ENCODE data around the gene GNPTAB.

The GNPTAB gene

GRCh38 chr12:101747697-101748096 is 83.1 kb downstream of the GNPTAB start:
- CTCF ChIA-PET: interaction anchor here (0.7 to 3.4 kb wide), 7 partner anchors 9 to 83 kb away, joined by 3 to 18 read pairs (median 5); partner anchors contain the start of gene GNPTAB
- POLR2A ChIA-PET: no interaction called here
- no peak for DNase-seq (ENCODE audit: extremely low spot score)
- TF ChIP-seq, protein P1, sequence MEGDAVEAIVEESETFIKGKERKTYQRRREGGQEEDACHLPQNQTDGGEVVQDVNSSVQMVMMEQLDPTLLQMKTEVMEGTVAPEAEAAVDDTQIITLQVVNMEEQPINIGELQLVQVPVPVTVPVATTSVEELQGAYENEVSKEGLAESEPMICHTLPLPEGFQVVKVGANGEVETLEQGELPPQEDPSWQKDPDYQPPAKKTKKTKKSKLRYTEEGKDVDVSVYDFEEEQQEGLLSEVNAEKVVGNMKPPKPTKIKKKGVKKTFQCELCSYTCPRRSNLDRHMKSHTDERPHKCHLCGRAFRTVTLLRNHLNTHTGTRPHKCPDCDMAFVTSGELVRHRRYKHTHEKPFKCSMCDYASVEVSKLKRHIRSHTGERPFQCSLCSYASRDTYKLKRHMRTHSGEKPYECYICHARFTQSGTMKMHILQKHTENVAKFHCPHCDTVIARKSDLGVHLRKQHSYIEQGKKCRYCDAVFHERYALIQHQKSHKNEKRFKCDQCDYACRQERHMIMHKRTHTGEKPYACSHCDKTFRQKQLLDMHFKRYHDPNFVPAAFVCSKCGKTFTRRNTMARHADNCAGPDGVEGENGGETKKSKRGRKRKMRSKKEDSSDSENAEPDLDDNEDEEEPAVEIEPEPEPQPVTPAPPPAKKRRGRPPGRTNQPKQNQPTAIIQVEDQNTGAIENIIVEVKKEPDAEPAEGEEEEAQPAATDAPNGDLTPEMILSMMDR (IDR thresholded peaks at IDR 0.05; ENCODE audit: control extremely low read depth, extremely low read depth, low read depth, missing control alignments): no peak

DNA sequence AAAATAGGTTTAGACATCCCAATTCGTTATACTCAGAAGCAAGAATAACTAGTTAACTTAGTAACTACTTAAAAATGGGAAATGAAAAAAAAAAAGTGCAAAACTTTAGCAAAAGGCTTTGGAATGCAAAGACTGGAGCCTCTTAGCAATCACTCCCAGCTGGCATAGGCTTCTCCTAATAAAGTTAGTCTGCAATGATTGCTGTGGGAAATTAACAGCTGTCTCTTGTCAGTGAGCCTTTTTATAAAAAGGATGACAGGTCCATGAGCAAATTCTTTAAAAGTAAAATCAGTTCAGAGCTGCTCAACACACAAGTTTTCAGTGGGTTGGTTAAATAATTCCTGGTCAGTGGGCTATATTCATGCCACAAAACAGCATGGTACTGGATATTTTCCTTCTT is 84.1 kb downstream of the GNPTAB start:
- TF ChIP-seq, protein P1 (IDR thresholded peaks at IDR 0.05; ENCODE audit: control extremely low read depth, extremely low read depth, low read depth, missing control alignments): no peak
- no peak for DNase-seq (ENCODE audit: extremely low spot score)
- ChIA-PET POLR2A (no interaction called here), CTCF (interaction anchor here (0.7 to 3.4 kb wide), 10 partner anchors 8 to 340 kb away, joined by 3 to 18 read pairs (median 4); partner anchors contain the start of genes ARL1 and GNPTAB)

DNA sequence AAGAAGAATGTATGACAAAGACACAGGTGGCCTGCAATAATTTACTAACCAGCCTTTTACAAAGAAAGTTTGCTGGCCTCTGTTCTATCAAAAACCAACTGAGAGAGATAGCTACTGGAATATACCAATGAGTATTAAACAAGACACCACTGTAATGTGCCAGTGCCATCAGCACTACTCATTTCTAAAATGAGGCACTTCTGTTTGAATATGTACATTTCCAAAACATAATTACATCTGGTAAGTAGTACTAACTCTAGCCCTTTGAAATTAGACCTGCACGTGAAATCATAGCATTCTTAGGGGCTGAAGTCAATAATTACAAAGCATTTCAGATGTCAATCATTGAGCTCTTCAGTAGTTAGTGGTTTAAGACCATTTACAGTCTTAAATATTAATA is 84.6 kb downstream of the GNPTAB start:
- no peak for DNase-seq (ENCODE audit: extremely low spot score)
- ChIA-PET POLR2A (no interaction called here), CTCF (interaction anchor here (1.0 to 3.4 kb wide), 6 partner anchors 13 to 339 kb away, joined by 3 to 18 read pairs (median 4); partner anchors contain the start of gene ARL1)
- TF ChIP-seq, protein P1 (IDR thresholded peaks at IDR 0.05; ENCODE audit: control extremely low read depth, extremely low read depth, low read depth, missing control alignments): no peak

DNA sequence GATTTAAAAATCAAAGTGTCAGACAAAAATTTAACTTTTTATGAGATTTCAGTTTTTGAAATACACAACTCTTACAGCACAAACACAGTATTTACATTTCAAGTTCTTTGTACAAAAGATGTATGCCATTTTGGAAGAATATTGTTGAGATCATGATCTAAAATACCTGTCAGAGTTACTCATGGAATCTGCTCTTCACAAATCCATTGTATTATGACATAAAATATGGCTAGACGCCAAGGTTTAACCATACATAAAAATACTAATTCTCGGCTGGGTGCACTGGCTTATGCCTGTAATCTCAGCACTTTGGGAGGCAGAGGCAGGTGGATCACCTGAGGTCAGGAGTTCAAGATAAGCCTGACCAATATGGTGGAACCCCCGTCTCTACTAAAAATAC is 85.3 kb downstream of the GNPTAB start:
- ChIA-PET CTCF (interaction anchor here (1.1 to 1.3 kb wide), 2 partner anchors 12 to 110 kb away, joined by 3 to 4 read pairs; no protein-coding TSS in a partner anchor), POLR2A (no interaction called here)
- TF ChIP-seq, protein P1 (IDR thresholded peaks at IDR 0.05; ENCODE audit: control extremely low read depth, extremely low read depth, low read depth, missing control alignments): no peak
- DNase-seq (ENCODE audit: extremely low spot score): no peak

DNA sequence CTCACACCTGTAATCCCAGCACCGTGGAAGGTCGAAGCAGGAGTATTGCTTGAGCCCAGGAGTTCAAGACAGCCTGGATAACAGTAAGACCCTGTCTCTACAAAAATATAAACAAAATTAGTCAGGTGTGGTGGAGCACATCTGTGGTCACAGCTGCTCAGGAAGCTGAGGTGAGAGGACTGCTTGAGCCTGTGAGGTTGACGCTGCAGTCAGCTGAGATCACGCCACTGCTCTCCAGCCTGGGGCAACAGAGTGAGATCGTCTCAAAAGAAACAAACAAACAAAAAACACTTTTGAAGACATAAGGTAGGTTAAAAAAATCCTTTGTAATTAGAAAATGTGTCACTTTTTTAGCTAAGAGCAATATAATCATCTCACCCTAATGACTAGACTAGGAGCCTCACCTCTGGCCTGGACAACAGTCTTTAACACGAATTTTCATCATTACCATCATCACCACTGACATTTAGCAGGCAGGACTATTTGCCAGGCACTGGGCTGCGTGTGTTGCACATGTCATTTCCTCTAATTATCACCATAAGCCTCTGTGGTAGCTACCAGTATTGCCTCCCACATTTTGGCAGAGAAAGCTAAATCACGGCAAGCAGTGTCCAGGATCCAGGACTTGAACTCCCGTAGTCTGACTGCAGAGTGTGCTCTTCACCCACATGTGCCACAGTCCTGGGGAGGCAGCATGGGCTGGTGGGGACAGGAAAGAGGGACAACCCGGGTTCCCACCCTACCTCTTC is 86.9 kb downstream of the GNPTAB start:
- POLR2A ChIA-PET: no interaction called here
- CTCF ChIA-PET: interaction anchor here (0.6 to 1.8 kb wide), 9 partner anchors 11 to 96 kb away, joined by 3 to 9 read pairs (median 4); no protein-coding TSS in a partner anchor
- DNase-seq (ENCODE audit: extremely low spot score): peak; percentile 28
- TF ChIP-seq, protein P1 (IDR thresholded peaks at IDR 0.05; ENCODE audit: control extremely low read depth, extremely low read depth, low read depth, missing control alignments): peak; percentile 15

DNA sequence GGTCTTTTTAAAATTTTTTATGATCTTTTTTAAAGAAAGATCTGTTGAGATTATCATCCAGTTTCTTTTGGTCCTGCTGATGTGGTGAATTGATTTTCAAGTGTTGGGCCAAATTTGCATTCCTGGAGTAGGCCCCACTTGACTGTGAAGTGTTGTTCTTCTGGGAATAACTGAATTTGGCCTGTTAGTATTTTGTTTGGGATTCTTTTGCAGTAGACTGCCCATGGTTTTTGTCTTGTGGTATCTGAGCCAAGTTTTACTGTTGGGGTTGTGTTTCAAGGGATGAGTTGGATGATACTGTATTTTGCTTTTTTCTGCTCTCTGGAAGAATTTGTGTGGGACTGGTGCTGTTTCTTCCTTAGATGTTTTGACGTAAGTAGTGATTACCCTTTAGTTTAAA is 87.5 kb downstream of the GNPTAB start:
- no peak for DNase-seq (ENCODE audit: extremely low spot score)
- ChIA-PET POLR2A (no interaction called here), CTCF (interaction anchor here (0.9 to 1.8 kb wide), 8 partner anchors 10 to 97 kb away, joined by 3 to 9 read pairs (median 4); no protein-coding TSS in a partner anchor)
- TF ChIP-seq, protein P1 (IDR thresholded peaks at IDR 0.05; ENCODE audit: control extremely low read depth, extremely low read depth, low read depth, missing control alignments): no peak
